Measurements from ENCODE around the gene NTF4.
"Not testable (repeated sequence)": the region's sequence is repeated elsewhere in the genome, so short reads cannot be mapped to it uniquely, and the experiment has no call there.

- not testable (repeated sequence) for TF ChIP-seq CTCF (IDR thresholded peaks at IDR 0.05 in 2 of 3, conservative IDR thresholded peaks at IDR 0.05 in 1 of 3; ENCODE audit: borderline replicate concordance in 1 of 3, insufficient read depth in 1 of 3, low read depth in 2 of 3, low read length in 2 of 3); POLR2AphosphoS5 (IDR thresholded peaks at IDR 0.05; ENCODE audit: low read depth, low read length); TCF7L2 (IDR thresholded peaks at IDR 0.05; ENCODE audit: borderline replicate concordance, extremely low read depth, insufficient read depth, insufficient read length); ZNF274 (IDR thresholded peaks at IDR 0.05; ENCODE audit: low read depth, low read length); MAX (IDR thresholded peaks at IDR 0.05); EZH2 (IDR thresholded peaks at IDR 0.05); SRF (IDR thresholded peaks at IDR 0.05; ENCODE audit: low read depth); SP1 (IDR thresholded peaks at IDR 0.05; ENCODE audit: low read depth); YY1 (IDR thresholded peaks at IDR 0.05; ENCODE audit: extremely low read depth, insufficient replicate concordance, low read depth, low read length); ZBTB33 (IDR thresholded peaks at IDR 0.05; ENCODE audit: extremely low read depth, insufficient replicate concordance, low read length); SIN3A (IDR thresholded peaks at IDR 0.05; ENCODE audit: low read depth); POLR2A (IDR thresholded peaks at IDR 0.05; ENCODE audit: borderline replicate concordance, extremely low read depth, insufficient read depth, insufficient read length)
Measured at GRCh38 chr19:49029749-49030148, 34.9 kb downstream of the NTF4 start.
